Neural progenitor cell (in vitro differentiated cells): ENCODE measurements around the gene AGFG1. TPM values are rescaled to one million over a fixed set of nuclear protein-coding genes. Genes with fewer than 3 reads are reported as not detected.
"Not testable (repeated sequence)": the region's sequence is repeated elsewhere in the genome, so short reads cannot be mapped to it uniquely, and the experiment has no call there.

Source experiments
- DNase-seq: peaks from one replicate; pipeline ENCODE4 v3.0.0-alpha.2; 2016; ENCODE audit warnings: low spot score
- H2AFZ ChIP-seq: fragments of 200-600 bp; sonication (generic); replicated peaks from 2 replicates; pipeline ENCODE4 v1.6.1; 2016; ENCODE audit warnings: antibody characterized with exemption
- H3F3A ChIP-seq: fragments of 200-600 bp; sonication (generic); 2 replicates; pipeline ENCODE4 v1.6.1; 2016; ENCODE audit warnings: antibody characterized with exemption, low read depth
- H3K27ac ChIP-seq: fragments of 200-600 bp; sonication (generic); 2 replicates; pipeline ENCODE4 v1.5.1; 2016; ENCODE audit warnings: mild to moderate bottlenecking
- H3K27me3 ChIP-seq: fragments of 200-600 bp; sonication (generic); 2 replicates; pipeline ENCODE4 v1.6.1; 2016; ENCODE audit warnings: mild to moderate bottlenecking, moderate library complexity
- H3K36me3 ChIP-seq: fragments of 200-600 bp; sonication (generic); 2 replicates; pipeline ENCODE4 v1.5.1; 2016
- H3K4me1 ChIP-seq: fragments of 200-600 bp; sonication (generic); 2 replicates; pipeline ENCODE4 v1.6.1; 2016; ENCODE audit warnings: mixed run types
- H3K4me2 ChIP-seq: fragments of 200-600 bp; sonication (generic); 2 replicates; pipeline ENCODE4 v1.6.1; 2016
- H3K4me3 ChIP-seq: fragments of 200-600 bp; sonication (generic); 2 replicates; pipeline ENCODE4 v1.5.1; 2016
- H3K79me2 ChIP-seq: fragments of 200-600 bp; sonication (generic); 2 replicates; pipeline ENCODE4 v1.6.1; 2016; ENCODE audit warnings: low read depth
- H3K9ac ChIP-seq: fragments of 200-600 bp; sonication (generic); 2 replicates; pipeline ENCODE4 v1.6.1; 2016
- H3K9me3 ChIP-seq: fragments of 200-600 bp; sonication (generic); 2 replicates; pipeline ENCODE4 v1.5.1; 2016; ENCODE audit warnings: low read depth
- H4K20me1 ChIP-seq: fragments of 200-600 bp; sonication (generic); 2 replicates; pipeline ENCODE4 v1.6.1; 2016; ENCODE audit warnings: low read depth
- H3K27ac Mint-ChIP-seq: 3 replicates; pipeline ENCODE4 v1.8.0; 2021; ENCODE audit warnings: mixed read lengths
- H3K27me3 Mint-ChIP-seq: 2 replicates; pipeline ENCODE4 v1.8.0; 2022; ENCODE audit warnings: low read depth, mild to moderate bottlenecking, inconsistent platforms, moderate library complexity, mixed read lengths; ENCODE audit not compliant: insufficient read depth
- H3K36me3 Mint-ChIP-seq: 3 replicates; pipeline ENCODE4 v1.8.0; 2021; ENCODE audit warnings: mixed read lengths
- H3K4me1 Mint-ChIP-seq: 3 replicates; pipeline ENCODE4 v1.8.0; 2021; ENCODE audit warnings: mixed read lengths
- H3K4me3 Mint-ChIP-seq: 3 replicates; pipeline ENCODE4 v1.8.0; 2021; ENCODE audit warnings: mild to moderate bottlenecking, moderate library complexity, mixed read lengths
- H3K9me3 Mint-ChIP-seq: 3 replicates; pipeline ENCODE4 v1.8.0; 2020; ENCODE audit warnings: mixed read lengths
- EZH2 ChIP-seq: fragments of 200-600 bp; sonication (generic); IDR thresholded peaks from 2 replicates; pipeline ENCODE4 v1.6.1; 2017; ENCODE audit warnings: antibody characterized with exemption, mild to moderate bottlenecking, moderate library complexity
- EZH2phosphoT487 ChIP-seq: fragments of 200-600 bp; sonication (generic); IDR thresholded peaks from 2 replicates; pipeline ENCODE4 v1.6.1; 2017; ENCODE audit warnings: antibody characterized with exemption
- total RNA-seq: library from RNA; depleted of rRNA; stranded (reverse); fragments of >200 nt; gene quantifications from 2 replicates; pipeline ENCODE4 v1.2.3, GENCODE V29; 2015; ENCODE audit warnings: low replicate concordance
- TF ChIP-seq, protein P1 (sequence below): fragments of 200-600 bp; sonication (generic); IDR thresholded peaks from 2 replicates; pipeline ENCODE4 v1.5.1; 2017; ENCODE audit warnings: antibody characterized with exemption, mild to moderate bottlenecking

The AGFG1 gene
- total RNA-seq, 1 donor from 2014 or later = 84.8 TPM

DNA sequence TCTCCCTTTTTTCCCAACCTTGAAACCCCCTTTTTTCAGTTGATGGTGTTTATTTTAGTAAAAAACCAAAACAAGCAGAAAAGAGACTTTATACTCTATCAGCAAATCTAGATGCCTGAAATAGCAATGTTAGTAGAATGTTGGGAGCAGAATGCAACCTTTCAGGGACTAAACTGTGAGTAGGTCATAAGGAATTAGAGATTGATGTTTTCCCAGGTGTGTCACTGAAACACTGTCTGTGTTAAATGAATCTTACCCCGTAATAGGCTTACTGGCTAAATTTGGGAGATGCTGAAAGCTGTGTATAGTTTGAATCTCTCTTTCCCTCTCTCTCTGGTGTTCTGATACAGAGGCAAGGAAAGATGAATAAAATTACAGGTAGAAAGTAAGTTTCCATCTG, 43.8 kb downstream of the AGFG1 start:
- no peak overlapping the region for H3K4me3 ChIP-seq
- no peaks in the 10 kb centered on the region for H3K27me3 ChIP-seq
- no peaks in the 10 kb centered on the region for H3K9me3 ChIP-seq
- H3F3A ChIP-seq = no peaks in the 10 kb centered on the region
- no peak overlapping the region for H3K4me2 ChIP-seq
- Mint-ChIP-seq H3K27ac (no peak overlapping the region), H3K4me3 (no peak overlapping the region), H3K27me3 (no peaks in the 10 kb centered on the region), H3K36me3 (peaks cover 15% of the 10 kb centered on the region), H3K4me1 (no peaks in the 10 kb centered on the region), H3K9me3 (no peaks in the 10 kb centered on the region)
- H3K27ac ChIP-seq = no peak overlapping the region
- H3K9ac ChIP-seq = no peak overlapping the region
- H4K20me1 ChIP-seq = peaks cover 88% of the 10 kb centered on the region
- no peak for TF ChIP-seq EZH2phosphoT487
- TF ChIP-seq, protein P1, sequence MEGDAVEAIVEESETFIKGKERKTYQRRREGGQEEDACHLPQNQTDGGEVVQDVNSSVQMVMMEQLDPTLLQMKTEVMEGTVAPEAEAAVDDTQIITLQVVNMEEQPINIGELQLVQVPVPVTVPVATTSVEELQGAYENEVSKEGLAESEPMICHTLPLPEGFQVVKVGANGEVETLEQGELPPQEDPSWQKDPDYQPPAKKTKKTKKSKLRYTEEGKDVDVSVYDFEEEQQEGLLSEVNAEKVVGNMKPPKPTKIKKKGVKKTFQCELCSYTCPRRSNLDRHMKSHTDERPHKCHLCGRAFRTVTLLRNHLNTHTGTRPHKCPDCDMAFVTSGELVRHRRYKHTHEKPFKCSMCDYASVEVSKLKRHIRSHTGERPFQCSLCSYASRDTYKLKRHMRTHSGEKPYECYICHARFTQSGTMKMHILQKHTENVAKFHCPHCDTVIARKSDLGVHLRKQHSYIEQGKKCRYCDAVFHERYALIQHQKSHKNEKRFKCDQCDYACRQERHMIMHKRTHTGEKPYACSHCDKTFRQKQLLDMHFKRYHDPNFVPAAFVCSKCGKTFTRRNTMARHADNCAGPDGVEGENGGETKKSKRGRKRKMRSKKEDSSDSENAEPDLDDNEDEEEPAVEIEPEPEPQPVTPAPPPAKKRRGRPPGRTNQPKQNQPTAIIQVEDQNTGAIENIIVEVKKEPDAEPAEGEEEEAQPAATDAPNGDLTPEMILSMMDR = no peak
- no peak for TF ChIP-seq EZH2
- no peak overlapping the region for H2AFZ ChIP-seq
- DNase-seq = no peak
- H3K36me3 ChIP-seq = no peaks in the 10 kb centered on the region
- peaks cover 22% of the 10 kb centered on the region for H3K4me1 ChIP-seq
- H3K79me2 ChIP-seq = peaks cover 100% of the 10 kb centered on the region

DNA sequence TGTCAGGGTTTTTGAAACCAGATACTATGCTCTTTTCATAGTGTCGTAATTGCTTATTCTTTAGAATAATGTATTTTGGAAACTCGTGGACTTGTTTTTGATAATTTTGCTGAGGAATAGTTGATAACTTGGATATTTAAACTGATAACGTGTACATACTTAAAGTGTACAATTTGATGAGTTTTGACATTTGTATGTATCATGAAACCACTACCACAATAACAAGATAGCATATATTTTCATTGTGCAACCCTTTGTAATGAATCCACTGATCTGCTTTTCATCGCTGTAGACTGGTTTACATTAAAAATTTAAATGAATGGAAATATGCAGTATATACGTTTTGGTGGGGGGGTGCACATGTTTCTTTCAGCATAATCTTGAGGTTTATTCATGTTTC, 45.8 kb downstream of the AGFG1 start:
- no peak overlapping the region for H3K27ac ChIP-seq
- H3K9me3 ChIP-seq = no peaks in the 10 kb centered on the region
- no peaks in the 10 kb centered on the region for H3K36me3 ChIP-seq
- no peak overlapping the region for H3K4me3 ChIP-seq
- no peaks in the 10 kb centered on the region for H3K27me3 Mint-ChIP-seq
- no peak overlapping the region for H3K4me3 Mint-ChIP-seq
- peaks cover 5% of the 10 kb centered on the region for H3K4me1 ChIP-seq
- H3K79me2 ChIP-seq = peaks cover 100% of the 10 kb centered on the region
- no peaks in the 10 kb centered on the region for H3K27me3 ChIP-seq
- peaks cover 73% of the 10 kb centered on the region for H4K20me1 ChIP-seq
- no peak overlapping the region for H3K9ac ChIP-seq
- no peak for DNase-seq
- no peak overlapping the region for H3K27ac Mint-ChIP-seq
- H3F3A ChIP-seq = no peaks in the 10 kb centered on the region
- TF ChIP-seq, protein P1 = no peak
- TF ChIP-seq EZH2phosphoT487 = no peak
- no peak for TF ChIP-seq EZH2
- H3K9me3 Mint-ChIP-seq = no peaks in the 10 kb centered on the region
- H2AFZ ChIP-seq = no peak overlapping the region
- H3K36me3 Mint-ChIP-seq = peaks cover 18% of the 10 kb centered on the region
- H3K4me2 ChIP-seq = no peak overlapping the region
- no peaks in the 10 kb centered on the region for H3K4me1 Mint-ChIP-seq

DNA sequence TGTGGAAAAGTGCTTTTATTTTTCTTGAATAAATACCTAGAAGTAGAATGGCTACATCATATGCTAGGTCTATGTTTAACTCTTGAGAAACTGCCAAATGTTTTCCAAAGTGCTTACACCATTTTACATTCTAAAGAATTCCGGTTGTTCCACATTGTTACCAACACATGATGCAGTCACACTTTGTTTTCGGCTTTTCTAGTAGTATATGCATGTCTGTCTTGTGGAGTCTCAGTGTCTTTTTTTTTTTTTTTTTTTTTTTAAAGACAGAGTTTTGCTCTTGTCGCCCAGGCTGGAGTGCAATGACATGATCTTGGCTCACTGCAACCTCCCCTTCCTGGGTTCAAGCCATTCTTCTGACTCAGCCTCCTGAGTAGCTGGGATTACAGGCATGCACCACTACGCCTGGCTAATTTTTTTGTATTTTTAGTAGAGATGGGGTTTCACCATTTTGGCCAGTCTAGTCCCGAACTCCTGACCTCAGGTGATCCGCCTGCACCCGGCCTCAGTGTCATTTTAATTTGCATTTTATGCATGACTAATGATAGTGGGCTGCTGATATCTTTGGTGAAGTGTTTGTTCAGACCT, 46.4 kb downstream of the AGFG1 start:
- Histone ChIP-seq H4K20me1 (peaks cover 73% of the 10 kb centered on the region), H3K79me2 (peaks cover 100% of the 10 kb centered on the region)
- H3K9ac ChIP-seq, H3K4me3 Mint-ChIP-seq, H3K4me1 ChIP-seq, H3K36me3 ChIP-seq, H3K27ac ChIP-seq, H2AFZ ChIP-seq, H3K9me3 ChIP-seq, H3K27me3 Mint-ChIP-seq, H3K4me1 Mint-ChIP-seq, DNase-seq, H3F3A ChIP-seq, H3K4me2 ChIP-seq, H3K4me3 ChIP-seq, H3K9me3 Mint-ChIP-seq, H3K27ac Mint-ChIP-seq, H3K27me3 ChIP-seq: not testable (repeated sequence)
- H3K36me3 Mint-ChIP-seq = peaks cover 18% of the 10 kb centered on the region

DNA sequence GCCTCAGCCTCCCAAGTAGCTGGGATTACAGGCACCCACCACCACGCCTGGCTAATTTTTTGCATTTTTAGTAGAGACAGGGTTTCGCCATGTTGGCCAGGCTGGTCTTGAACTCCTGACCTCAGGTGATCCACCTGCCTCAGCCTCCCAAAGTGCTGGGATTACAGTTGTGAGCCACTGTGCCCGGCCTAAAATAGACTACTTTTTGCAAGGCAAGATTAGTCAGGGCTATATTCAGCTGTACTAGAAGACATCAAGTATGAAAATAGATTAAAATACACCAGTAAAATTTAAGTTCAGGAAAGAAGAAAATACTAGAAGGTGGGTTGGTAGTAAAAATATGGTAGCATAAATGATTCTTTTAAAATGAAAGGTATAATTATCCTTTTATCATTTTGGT, 49.2 kb downstream of the AGFG1 start:
- not testable (repeated sequence) for H3K36me3 ChIP-seq
- peaks cover 53% of the 10 kb centered on the region for H4K20me1 ChIP-seq

More for the DNA sequence above, 49.2 kb downstream of the AGFG1 start:
- not testable (repeated sequence) for H3F3A ChIP-seq, H3K27me3 ChIP-seq, H3K27me3 Mint-ChIP-seq, H3K36me3 Mint-ChIP-seq, H3K9me3 ChIP-seq, H3K27ac ChIP-seq, H2AFZ ChIP-seq, H3K4me1 Mint-ChIP-seq, H3K9me3 Mint-ChIP-seq, H3K4me3 Mint-ChIP-seq, H3K4me1 ChIP-seq, H3K9ac ChIP-seq, H3K4me3 ChIP-seq, DNase-seq, H3K4me2 ChIP-seq, H3K27ac Mint-ChIP-seq
- peaks cover 73% of the 10 kb centered on the region for H3K79me2 ChIP-seq
